IPS-NIHi7 (cell line): Measurements from ENCODE around the gene TRIM42.

Experiments used
- DNase-seq: peaks from one replicate; pipeline ENCODE4 v3.0.0; 2012; ENCODE audit warnings: mixed read lengths; ENCODE audit errors: extremely low spot score

The TRIM42 gene

GRCh38 chr3:140677764-140678163 is at the start of gene TRIM42:
Gene TRIM42, plus strand, starts transcription at chr3:140678064. Its CDS starts 166 bp downstream, at chr3:140678230.
- no peak for DNase-seq

GRCh38 chr3:140628606-140629005 is 49.3 kb upstream of the TRIM42 start:
- no peak for DNase-seq

- DNase-seq = no peak
These were observed 48.3 kb upstream of the TRIM42 start for GRCh38 chr3:140629357-140630137.

DNA sequence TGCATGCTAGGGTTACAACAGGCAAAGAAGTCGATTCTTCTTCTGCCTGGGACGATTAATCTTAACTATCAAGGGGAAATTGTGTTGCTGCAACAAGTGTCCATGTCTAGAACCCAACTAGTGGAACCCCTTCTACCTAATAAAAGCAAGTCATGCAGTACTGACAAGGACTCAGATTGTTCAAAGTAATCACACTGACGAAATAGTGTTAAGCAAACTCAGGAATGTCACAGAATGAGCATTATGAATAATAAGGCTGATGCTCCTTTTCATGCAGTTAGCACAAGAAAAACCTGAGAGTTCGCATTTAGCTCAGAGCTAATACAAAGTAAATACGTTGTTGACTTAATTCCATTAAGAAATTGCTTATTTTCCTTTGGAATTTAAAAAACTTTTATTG is 47.5 kb upstream of the TRIM42 start:
- no peak for DNase-seq

DNA sequence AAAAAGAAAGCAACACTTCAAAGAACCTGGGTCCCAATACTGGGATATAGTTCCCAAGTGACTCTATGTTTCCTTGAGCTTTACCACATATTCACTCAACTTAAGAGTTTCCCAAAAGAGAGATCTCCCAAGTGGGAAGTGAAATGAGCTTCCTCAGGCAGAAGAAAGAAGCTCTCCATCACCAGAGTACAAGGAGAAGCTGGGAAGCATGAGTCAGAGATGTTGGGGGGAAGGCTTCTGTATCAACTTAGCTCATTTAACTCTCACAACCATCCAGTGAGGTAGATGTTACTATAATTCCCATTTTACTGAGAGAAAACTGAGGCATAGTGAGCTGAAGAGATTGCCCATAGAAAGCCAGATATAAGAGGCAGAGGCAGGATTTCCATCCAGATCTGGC is 47.0 kb upstream of the TRIM42 start:
- DNase-seq = no peak

DNA sequence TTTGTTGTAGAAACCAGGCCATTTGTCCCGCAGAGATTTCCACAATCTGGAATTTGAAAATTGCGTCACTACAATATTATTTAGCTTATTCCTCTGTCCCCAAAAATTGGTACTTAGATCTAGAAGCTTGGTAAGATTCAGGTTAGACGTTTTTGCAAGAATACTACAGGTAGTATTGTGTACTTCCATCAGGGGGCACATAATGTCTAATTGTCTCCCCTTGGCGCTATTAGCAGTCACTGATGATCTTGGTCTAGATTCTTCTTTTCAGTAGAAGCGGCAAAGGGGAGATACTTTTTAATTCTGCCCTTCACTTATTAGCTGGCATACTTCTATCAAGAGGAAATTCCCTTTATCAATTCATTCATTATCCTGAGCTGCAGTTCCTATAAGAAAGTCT is 42.6 kb upstream of the TRIM42 start:
- no peak for DNase-seq

DNA sequence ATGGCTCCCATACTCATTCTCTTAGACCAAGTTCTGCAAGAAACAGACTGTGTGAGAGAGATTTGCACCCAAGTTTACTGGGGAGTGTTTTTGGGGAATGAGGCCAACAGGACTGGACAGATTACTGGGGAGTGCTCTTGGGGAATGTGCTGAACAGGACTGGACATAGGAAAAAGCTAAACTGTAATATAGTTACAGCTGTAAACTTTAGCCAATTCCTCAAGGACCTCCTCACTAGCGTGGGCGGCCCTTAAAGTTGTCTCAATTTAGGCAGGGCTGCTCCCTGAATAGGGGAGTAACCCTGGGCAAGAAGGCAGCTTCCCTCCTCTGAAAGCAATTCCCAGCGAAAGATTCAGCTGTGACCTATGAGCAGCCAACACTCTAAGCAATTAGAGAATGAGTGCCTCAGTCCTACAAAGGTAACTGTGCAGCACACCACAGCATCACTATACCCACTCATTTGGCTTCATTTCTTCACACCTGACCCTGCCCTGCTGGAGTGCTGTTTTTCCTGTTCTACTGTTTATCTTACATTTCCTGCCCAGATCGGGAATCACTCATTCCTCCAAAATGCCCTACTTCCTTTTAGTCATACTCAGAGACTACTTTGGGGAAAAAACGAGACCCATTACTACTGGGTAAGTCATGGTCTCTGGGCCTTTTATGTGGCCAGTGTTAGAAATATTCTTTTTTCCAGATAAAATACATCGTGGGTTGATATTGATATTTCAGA is 41.3 kb upstream of the TRIM42 start:
- no peak for DNase-seq

DNA sequence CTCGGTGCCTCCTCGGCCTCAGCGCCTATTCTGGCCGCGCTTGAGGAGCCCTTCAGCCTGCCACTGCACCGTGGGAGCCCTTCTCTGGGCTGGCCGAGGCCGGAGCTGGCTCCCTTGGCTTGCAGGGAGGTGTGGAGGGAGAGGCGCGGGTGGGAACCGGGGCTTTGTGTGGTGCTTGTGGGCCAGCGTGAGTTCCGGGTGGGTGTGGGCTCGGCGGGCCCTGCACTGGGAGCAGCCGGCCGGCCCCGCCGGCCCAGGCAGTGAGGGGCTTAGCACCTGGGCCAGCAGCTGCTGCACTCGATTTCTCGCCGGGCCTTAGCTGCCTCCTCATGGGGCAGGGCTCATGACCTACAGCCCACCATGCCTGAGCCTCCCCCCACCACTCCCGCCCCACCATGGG is 26.6 kb upstream of the TRIM42 start:
- no peak for DNase-seq

DNA sequence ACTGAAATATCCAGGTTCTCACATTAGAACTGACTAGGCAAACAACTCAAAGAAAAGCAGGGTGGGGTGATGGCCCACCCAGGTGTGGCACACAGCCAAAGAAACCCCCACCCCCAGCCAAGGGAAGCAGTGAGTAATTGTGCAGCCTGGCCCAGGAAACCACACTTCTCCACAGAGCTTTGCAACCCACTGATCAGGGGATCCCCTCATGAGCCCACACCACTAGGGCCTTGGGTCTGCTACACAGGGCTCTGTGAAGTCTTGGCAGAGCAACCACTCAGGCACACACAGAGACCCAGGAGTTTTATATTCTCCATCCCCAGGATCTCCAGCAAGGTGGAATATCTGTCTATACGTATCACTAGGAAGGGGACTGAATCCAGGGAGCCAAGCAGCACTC is 22.2 kb upstream of the TRIM42 start:
- no peak for DNase-seq

- DNase-seq = no peak
These were observed 13.8 kb upstream of the TRIM42 start for GRCh38 chr3:140664111-140664510.

DNA sequence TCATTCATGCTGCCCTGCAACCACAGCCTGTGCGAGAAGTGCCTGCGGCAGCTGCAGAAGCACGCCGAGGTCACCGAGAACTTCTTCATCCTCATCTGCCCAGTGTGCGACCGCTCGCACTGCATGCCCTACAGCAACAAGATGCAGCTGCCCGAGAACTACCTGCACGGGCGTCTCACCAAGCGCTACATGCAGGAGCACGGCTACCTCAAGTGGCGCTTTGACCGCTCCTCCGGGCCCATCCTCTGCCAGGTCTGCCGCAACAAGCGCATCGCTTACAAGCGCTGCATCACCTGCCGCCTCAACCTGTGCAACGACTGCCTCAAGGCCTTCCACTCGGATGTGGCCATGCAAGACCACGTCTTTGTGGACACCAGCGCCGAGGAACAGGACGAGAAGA is 4.7 kb downstream of the TRIM42 start:
- no peak for DNase-seq

GRCh38 chr3:140686128-140686527 is 8.3 kb downstream of the TRIM42 start:
- peak; percentile 5 for DNase-seq

DNA sequence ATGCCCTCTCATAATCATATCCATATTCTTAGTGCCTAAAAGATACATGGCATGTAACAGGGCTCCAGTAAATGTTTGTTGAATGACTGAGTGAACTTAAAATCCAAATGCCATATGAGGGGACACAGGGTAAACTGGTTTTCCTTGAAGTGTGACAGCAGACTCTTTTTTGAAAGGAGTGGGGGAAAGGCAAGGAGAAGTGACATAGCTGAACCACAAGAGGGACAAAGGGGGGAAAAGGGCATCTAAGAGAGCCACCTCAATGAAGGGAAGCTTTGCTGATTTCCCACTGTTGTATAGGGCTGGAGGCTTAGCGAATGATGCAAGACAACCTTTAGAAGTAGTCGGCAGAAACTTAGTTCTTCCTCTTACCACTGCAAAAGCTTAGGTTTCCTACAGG is 9.1 kb downstream of the TRIM42 start:
- peak; percentile 6 for DNase-seq

DNA sequence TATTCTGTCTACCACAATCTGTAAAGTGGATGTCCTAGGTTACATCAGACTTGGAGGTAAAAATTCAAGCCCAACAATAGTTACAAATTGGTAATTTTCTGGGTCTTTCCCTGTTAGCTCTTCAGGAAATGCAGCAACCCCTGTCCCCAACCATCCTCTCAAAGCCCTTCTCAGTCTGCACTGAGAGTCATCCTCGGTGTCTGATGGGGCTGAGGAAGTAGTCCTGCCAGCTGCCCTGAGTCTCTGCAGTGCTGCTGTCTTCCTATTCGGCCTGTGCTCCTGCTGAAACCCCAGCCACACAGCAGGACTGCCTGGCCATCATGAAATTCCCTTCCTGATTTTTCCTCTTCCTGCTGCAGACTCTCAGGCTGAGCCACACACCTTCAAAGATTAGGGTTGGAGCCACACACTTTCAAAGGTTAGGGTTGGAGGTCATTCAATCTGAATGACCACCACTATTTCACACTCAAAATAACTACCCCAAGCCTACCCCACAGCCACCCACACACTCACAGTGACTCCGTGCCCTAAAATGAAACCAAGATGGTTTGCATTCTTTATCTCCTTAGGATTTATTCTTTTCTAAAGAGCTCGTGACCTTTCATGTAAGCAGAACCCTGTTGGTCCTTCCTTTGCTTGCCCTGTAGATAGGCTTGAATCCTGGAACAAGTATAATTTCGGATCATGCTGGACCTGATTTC is 17.6 kb downstream of the TRIM42 start:
- no peak for DNase-seq

DNA sequence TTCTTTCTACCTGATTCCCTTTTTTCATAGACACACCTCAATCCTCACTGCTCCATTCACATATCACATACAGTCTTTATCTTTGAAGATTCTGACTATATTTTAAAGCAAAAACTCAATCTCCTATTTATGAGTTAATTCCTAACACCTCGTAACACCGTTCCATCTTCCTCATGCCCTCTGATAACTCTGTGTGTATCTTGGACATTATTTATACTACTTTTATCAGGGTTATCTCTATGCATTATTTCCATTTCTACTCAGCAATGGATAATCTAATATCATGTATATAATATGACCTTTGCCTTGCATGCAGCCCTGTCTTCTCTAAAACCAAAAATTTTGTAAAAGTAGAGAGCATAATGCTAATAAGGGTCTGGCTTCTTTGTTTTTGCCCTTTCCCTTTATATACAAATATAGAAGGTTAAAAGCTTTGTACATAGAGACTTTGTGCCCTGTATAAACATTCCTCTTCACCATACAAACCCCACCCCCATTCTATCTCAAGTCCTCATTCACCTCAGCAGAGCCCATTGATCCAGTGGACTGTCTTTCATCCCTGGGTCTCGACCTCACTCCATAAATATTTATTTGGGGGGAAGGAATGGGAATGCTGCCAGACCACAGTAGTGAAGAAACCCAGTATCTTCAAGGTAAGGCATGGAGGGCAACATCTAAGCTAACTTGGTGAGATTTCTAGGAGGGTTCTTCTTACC is 21.8 kb downstream of the TRIM42 start:
- no peak for DNase-seq

GRCh38 chr3:140702281-140702680 is 24.4 kb downstream of the TRIM42 start:
- no peak for DNase-seq

- no peak for DNase-seq
These were observed 25.6 kb downstream of the TRIM42 start for GRCh38 chr3:140703496-140703895.

GRCh38 chr3:140704733-140705132 is 26.9 kb downstream of the TRIM42 start:
- DNase-seq = no peak

DNA sequence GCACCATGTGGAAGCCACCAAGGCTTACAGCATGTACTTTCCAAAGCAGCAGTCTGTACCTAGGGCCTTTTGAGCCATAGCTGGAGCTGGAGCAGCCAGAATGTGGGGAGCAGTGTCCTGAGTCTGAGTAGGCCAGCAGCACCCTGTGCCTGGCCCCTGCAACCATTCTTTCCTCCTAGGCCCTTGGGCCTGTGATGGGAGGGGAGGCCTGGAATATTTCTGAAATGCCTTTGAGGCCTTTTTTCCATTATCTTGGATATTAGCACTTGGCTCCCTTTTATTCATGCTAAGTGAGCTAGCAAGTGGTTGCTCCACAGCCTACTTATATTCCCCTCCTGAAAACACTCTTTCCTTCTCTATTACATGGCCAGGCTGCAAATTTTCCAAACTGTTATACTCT is 28.1 kb downstream of the TRIM42 start:
- no peak for DNase-seq

- no peak for DNase-seq
These were observed 28.5 kb downstream of the TRIM42 start for GRCh38 chr3:140706360-140706759.

DNA sequence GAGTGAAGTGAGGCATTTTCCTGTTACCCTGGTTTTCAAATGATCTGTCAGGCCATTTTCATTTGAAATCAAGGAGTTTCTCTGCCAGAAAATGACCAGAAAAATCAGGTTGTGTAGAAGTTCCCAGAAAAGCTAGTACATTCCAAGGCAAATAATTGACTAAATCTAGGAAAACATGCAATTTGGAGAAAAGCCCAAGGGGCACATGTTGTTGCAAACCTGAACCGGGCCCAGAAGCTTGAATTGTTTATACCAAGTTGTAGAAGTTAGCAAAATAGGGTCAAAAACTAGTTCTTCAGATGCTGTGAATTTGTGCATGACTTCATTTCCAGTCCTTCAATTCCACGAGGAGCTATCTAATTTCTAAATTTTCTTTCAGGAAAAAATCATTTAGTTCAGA is 31.0 kb downstream of the TRIM42 start:
- DNase-seq = no peak

- DNase-seq = no peak
These were observed 31.9 kb downstream of the TRIM42 start for GRCh38 chr3:140709751-140710150.
